ENCODE measurements around the gene CCL25. TPM values are rescaled to one million over a fixed set of nuclear protein-coding genes. Genes with fewer than 3 reads are reported as not detected.

The CCL25 gene
- total and polyA plus RNA-seq, 2 of the 13 experiments (the other 11 are each of a cell fraction or from before 2014, with no cell fraction given) = not detected

- TF ChIP-seq, protein P1, sequence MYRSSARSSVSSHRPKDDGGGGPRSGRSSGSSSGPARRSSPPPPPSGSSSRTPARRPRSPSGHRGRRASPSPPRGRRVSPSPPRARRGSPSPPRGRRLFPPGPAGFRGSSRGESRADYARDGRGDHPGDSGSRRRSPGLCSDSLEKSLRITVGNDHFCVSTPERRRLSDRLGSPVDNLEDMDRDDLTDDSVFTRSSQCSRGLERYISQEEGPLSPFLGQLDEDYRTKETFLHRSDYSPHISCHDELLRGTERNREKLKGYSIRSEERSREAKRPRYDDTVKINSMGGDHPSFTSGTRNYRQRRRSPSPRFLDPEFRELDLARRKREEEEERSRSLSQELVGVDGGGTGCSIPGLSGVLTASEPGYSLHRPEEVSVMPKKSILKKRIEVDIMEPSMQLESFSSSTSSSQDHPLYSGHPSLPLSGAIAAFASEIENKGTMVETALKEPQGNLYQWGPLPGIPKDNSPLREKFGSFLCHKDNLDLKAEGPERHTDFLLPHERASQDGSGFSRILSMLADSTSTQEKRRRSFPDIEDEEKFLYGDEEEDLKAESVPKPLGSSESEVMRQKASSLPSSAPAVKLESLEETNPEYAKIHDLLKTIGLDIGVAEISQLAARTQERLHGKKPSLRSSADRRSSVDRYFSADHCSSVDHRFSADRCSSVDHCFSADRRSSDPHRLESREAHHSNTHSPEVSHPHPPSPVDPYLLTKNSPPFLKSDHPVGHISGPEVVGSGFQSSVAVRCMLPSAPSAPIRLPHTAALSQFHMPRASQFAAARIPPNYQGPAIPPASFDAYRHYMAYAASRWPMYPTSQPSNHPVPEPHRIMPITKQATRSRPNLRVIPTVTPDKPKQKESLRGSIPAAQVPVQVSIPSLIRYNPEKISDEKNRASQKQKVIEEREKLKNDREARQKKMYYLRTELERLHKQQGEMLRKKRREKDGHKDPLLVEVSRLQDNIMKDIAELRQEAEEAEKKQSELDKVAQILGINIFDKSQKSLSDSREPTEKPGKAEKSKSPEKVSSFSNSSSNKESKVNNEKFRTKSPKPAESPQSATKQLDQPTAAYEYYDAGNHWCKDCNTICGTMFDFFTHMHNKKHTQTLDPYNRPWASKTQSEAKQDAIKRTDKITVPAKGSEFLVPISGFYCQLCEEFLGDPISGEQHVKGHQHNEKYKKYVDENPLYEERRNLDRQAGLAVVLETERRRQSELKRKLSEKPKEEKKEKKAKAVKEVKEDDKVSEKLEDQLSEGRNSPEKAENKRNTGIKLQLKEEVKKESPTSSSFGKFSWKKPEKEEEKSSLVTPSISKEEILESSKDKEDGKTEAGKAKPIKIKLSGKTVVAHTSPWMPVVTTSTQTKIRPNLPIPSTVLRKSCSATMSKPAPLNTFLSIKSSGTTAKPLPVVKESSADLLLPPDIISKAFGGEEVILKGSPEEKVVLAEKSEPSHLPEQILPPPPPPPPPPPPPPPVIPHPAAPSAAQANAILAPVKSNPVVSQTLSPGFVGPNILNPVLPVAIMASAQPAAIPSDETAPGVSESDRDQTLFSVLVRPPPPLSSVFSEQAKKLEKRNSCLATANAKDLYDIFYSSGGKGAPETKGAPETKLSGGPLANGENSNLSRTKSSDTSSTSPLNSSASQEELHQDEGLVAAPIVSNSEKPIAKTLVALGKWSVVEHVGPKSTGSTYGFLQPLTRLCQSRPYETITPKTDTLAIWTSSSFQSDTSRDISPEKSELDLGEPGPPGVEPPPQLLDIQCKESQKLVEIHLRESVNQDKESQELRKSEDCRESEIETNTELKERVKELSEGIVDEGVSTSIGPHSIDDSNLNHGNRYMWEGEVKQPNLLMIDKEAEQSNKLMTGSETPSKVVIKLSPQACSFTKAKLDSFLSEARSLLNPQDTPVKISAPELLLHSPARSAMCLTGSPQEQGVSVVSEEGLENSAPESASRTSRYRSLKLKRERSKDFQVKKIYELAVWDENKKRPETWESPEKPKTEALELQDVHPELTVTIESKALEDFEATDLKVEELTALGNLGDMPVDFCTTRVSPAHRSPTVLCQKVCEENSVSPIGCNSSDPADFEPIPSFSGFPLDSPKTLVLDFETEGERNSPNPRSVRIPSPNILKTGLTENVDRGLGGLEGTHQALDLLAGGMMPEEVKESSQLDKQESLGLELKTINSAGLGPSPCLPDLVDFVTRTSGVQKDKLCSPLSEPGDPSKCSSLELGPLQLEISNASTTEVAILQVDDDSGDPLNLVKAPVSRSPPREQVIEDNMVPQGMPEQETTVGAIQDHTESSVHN (CRISPR knock-in tag; IDR thresholded peaks at IDR 0.05) = no peak
- TF ChIP-seq MIER3 (CRISPR knock-in tag; IDR thresholded peaks at IDR 0.05; ENCODE audit: borderline replicate concordance) = peak; percentile 82; the same call in 1 of the 2 replicates
- TF ChIP-seq, protein P2, sequence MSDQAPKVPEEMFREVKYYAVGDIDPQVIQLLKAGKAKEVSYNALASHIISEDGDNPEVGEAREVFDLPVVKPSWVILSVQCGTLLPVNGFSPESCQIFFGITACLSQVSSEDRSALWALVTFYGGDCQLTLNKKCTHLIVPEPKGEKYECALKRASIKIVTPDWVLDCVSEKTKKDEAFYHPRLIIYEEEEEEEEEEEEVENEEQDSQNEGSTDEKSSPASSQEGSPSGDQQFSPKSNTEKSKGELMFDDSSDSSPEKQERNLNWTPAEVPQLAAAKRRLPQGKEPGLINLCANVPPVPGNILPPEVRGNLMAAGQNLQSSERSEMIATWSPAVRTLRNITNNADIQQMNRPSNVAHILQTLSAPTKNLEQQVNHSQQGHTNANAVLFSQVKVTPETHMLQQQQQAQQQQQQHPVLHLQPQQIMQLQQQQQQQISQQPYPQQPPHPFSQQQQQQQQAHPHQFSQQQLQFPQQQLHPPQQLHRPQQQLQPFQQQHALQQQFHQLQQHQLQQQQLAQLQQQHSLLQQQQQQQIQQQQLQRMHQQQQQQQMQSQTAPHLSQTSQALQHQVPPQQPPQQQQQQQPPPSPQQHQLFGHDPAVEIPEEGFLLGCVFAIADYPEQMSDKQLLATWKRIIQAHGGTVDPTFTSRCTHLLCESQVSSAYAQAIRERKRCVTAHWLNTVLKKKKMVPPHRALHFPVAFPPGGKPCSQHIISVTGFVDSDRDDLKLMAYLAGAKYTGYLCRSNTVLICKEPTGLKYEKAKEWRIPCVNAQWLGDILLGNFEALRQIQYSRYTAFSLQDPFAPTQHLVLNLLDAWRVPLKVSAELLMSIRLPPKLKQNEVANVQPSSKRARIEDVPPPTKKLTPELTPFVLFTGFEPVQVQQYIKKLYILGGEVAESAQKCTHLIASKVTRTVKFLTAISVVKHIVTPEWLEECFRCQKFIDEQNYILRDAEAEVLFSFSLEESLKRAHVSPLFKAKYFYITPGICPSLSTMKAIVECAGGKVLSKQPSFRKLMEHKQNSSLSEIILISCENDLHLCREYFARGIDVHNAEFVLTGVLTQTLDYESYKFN (CRISPR knock-in tag; conservative IDR thresholded peaks at IDR 0.05) = peak; percentile 77
- TF ChIP-seq XBP1 (CRISPR knock-in tag; IDR thresholded peaks at IDR 0.05) = no peak
- TF ChIP-seq ASH2L (IDR thresholded peaks at IDR 0.05; ENCODE audit: insufficient read length, low read depth, low read length) = peak; percentile 33
- TF ChIP-seq SP2 (CRISPR knock-in tag; IDR thresholded peaks at IDR 0.05) = no peak
- no peak for TF ChIP-seq ZSCAN31 (CRISPR knock-in tag; IDR thresholded peaks at IDR 0.05; ENCODE audit: low read depth)
- no peak for TF ChIP-seq ZNF260 (CRISPR knock-in tag; IDR thresholded peaks at IDR 0.05; ENCODE audit: borderline replicate concordance, low read depth)
- TF ChIP-seq IKZF5 (CRISPR knock-in tag; IDR thresholded peaks at IDR 0.05) = peak; percentile 93; the same call in 1 of the 2 replicates
- TF ChIP-seq POLR2AphosphoS2 (IDR thresholded peaks at IDR 0.05; ENCODE audit: low read depth, low read length) = no peak
- TF ChIP-seq ZNF510 (CRISPR knock-in tag; IDR thresholded peaks at IDR 0.05; ENCODE audit: low read depth) = no peak
- TF ChIP-seq, protein P3, sequence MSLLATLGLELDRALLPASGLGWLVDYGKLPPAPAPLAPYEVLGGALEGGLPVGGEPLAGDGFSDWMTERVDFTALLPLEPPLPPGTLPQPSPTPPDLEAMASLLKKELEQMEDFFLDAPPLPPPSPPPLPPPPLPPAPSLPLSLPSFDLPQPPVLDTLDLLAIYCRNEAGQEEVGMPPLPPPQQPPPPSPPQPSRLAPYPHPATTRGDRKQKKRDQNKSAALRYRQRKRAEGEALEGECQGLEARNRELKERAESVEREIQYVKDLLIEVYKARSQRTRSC (CRISPR knock-in tag; IDR thresholded peaks at IDR 0.05; ENCODE audit: low read depth) = no peak
- 0 out of 2 replicates have a peak, but pooled peaks have one; percentile 25 for TF ChIP-seq POLR2AphosphoS5 (IDR thresholded peaks at IDR 0.05; ENCODE audit: low read depth, low read length)
- TF ChIP-seq RFX5 (IDR thresholded peaks at IDR 0.05; ENCODE audit: low read depth, low read length) = no peak
- TF ChIP-seq ZNF235 (CRISPR knock-in tag; IDR thresholded peaks at IDR 0.05; ENCODE audit: borderline replicate concordance) = no peak
These were observed 33.2 kb downstream of the CCL25 start (continued) for GRCh38 chr19:8085598-8086408.

Data from HepG2 (cell line).